Measurements from ENCODE around the gene MXI1. TPM values are rescaled to one million over a fixed set of nuclear protein-coding genes. Genes with fewer than 3 reads are reported as not detected.
"Not testable (repeated sequence)": the region's sequence is repeated elsewhere in the genome, so short reads cannot be mapped to it uniquely, and the experiment has no call there.

MXI1 gene
- total RNA-seq, 1 experiment from 2014 or later: 8.4 TPM

DNA sequence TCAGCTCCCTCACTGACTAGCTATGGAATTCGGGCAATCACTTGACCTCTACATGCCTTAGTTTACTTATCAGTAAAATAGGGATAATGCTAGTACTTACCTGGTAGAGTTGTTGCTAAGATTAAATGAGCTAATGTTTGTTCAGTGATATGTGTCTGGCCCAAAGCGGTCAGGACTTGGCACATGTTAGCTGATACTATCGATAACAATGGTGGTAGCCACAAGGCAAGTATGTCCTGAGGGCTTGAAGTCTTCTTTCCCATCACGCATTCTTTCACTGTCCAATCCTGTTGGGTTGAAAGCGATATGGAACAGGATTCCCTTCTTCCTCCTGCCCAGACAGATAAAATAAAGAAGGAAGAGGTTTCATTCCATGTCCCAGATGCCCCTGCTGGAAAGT lies 25.5 kb upstream of the MXI1 start:
- Mint-ChIP-seq H3K9me3 (ENCODE audit: low read depth, unreplicated experiment) (no peaks in the 10 kb centered on the region), H3K27ac (ENCODE audit: unreplicated experiment) (no peak overlapping the region), H3K4me1 (ENCODE audit: low read depth, unreplicated experiment) (no peaks in the 10 kb centered on the region), H3K27me3 (ENCODE audit: unreplicated experiment) (no peaks in the 10 kb centered on the region), H3K4me3 (ENCODE audit: low read depth, unreplicated experiment) (no peak overlapping the region), H3K36me3 (ENCODE audit: insufficient read depth, unreplicated experiment) (no peaks in the 10 kb centered on the region)
- TF ChIP-seq, protein P1, sequence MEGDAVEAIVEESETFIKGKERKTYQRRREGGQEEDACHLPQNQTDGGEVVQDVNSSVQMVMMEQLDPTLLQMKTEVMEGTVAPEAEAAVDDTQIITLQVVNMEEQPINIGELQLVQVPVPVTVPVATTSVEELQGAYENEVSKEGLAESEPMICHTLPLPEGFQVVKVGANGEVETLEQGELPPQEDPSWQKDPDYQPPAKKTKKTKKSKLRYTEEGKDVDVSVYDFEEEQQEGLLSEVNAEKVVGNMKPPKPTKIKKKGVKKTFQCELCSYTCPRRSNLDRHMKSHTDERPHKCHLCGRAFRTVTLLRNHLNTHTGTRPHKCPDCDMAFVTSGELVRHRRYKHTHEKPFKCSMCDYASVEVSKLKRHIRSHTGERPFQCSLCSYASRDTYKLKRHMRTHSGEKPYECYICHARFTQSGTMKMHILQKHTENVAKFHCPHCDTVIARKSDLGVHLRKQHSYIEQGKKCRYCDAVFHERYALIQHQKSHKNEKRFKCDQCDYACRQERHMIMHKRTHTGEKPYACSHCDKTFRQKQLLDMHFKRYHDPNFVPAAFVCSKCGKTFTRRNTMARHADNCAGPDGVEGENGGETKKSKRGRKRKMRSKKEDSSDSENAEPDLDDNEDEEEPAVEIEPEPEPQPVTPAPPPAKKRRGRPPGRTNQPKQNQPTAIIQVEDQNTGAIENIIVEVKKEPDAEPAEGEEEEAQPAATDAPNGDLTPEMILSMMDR (IDR thresholded peaks at IDR 0.05; ENCODE audit: unreplicated experiment): no peak
- BruUV-seq (replicated peaks): no TSS peak
- intact Hi-C loops (cut with micrococcal nuclease; ENCODE audit: unreplicated experiment): no loop called here
- CTCF ChIA-PET: no interaction called here
- no peak for DNase-seq

GRCh38 chr10:110184398-110184797 lies 23.0 kb upstream of the MXI1 start:
- BruUV-seq (replicated peaks): no TSS peak
- no peaks in the 10 kb centered on the region for H3K27me3 Mint-ChIP-seq (ENCODE audit: unreplicated experiment)
- CTCF ChIA-PET: no interaction called here
- no peak for DNase-seq
- TF ChIP-seq, protein P1 (IDR thresholded peaks at IDR 0.05; ENCODE audit: unreplicated experiment): no peak
- no peak overlapping the region for H3K4me3 Mint-ChIP-seq (ENCODE audit: low read depth, unreplicated experiment)
- peaks cover 8% of the 10 kb centered on the region for H3K4me1 Mint-ChIP-seq (ENCODE audit: low read depth, unreplicated experiment)
- H3K9me3 Mint-ChIP-seq (ENCODE audit: low read depth, unreplicated experiment): no peaks in the 10 kb centered on the region
- intact Hi-C loops (cut with micrococcal nuclease; ENCODE audit: unreplicated experiment): no loop called here
- H3K36me3 Mint-ChIP-seq (ENCODE audit: insufficient read depth, unreplicated experiment): no peaks in the 10 kb centered on the region
- no peak overlapping the region for H3K27ac Mint-ChIP-seq (ENCODE audit: unreplicated experiment)

- H3K36me3 Mint-ChIP-seq (ENCODE audit: insufficient read depth, unreplicated experiment); intact Hi-C loops (cut with micrococcal nuclease; ENCODE audit: unreplicated experiment); CTCF ChIA-PET; H3K27me3 Mint-ChIP-seq (ENCODE audit: unreplicated experiment); H3K27ac Mint-ChIP-seq (ENCODE audit: unreplicated experiment); H3K9me3 Mint-ChIP-seq (ENCODE audit: low read depth, unreplicated experiment); H3K4me3 Mint-ChIP-seq (ENCODE audit: low read depth, unreplicated experiment); H3K4me1 Mint-ChIP-seq (ENCODE audit: low read depth, unreplicated experiment); DNase-seq; BruUV-seq (replicated peaks): not testable (repeated sequence)
These were observed 21.7 kb upstream of the MXI1 start for GRCh38 chr10:110185646-110186182.

DNA sequence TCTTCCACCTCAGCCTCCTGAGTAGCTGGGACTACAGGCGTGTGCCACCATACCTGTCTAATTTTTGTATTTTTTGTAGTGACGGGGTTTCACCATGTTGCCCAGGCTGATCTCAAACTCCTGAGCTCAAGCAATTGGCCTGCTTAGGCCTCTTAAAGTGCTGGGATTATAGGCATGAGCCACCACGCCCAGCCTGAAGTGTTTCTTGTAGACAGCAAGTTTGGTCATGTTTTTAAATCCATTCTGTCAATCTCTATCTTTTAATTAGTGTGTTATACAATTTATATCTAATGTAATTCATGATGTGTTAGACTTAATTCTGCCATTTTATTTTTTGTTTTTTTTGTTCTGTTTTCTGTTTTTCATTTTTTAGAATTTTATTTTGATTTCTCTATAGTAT lies 17.2 kb upstream of the MXI1 start:
- DNase-seq: no peak
- H3K9me3 Mint-ChIP-seq (ENCODE audit: low read depth, unreplicated experiment): no peaks in the 10 kb centered on the region
- CTCF ChIA-PET: interaction anchor here (0.6 kb wide), 1 partner anchor 58 kb away, joined by 4 read pairs; no protein-coding TSS in a partner anchor
- H3K36me3 Mint-ChIP-seq (ENCODE audit: insufficient read depth, unreplicated experiment): no peaks in the 10 kb centered on the region
- no peak overlapping the region for H3K27ac Mint-ChIP-seq (ENCODE audit: unreplicated experiment)
- intact Hi-C loops (cut with micrococcal nuclease; ENCODE audit: unreplicated experiment): no loop called here
- H3K27me3 Mint-ChIP-seq (ENCODE audit: unreplicated experiment): no peaks in the 10 kb centered on the region
- no TSS peak for BruUV-seq (replicated peaks)
- peaks cover 9% of the 10 kb centered on the region for H3K4me1 Mint-ChIP-seq (ENCODE audit: low read depth, unreplicated experiment)
- H3K4me3 Mint-ChIP-seq (ENCODE audit: low read depth, unreplicated experiment): no peak overlapping the region
- TF ChIP-seq, protein P1 (IDR thresholded peaks at IDR 0.05; ENCODE audit: unreplicated experiment): no peak

DNA sequence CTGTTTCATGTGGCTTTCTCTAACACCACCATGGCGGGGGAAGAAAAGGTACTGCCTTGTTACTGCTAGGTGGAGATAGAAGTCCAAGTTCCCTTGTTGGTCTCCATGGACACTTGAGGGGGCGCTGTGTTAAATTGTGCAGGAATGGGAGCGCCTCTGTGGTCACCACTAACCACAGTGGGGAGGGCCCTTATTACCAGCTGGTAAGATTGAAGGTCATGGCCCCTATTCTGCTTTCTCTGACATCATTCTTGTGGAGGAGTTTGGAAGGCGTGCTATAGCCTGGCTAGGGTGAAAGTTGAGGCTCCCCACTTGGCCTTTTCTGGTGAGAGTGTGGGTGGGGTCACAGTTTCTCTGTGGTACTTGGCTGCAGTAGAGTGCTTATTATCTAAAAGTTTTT lies 14.9 kb upstream of the MXI1 start:
- no TSS peak for BruUV-seq (replicated peaks)
- intact Hi-C loops (cut with micrococcal nuclease; ENCODE audit: unreplicated experiment): no loop called here
- TF ChIP-seq, protein P1 (IDR thresholded peaks at IDR 0.05; ENCODE audit: unreplicated experiment): no peak
- H3K27ac Mint-ChIP-seq (ENCODE audit: unreplicated experiment): no peak overlapping the region
- no peaks in the 10 kb centered on the region for H3K36me3 Mint-ChIP-seq (ENCODE audit: insufficient read depth, unreplicated experiment)
- DNase-seq: no peak
- CTCF ChIA-PET: no interaction called here
- no peak overlapping the region for H3K4me3 Mint-ChIP-seq (ENCODE audit: low read depth, unreplicated experiment)
- no peaks in the 10 kb centered on the region for H3K27me3 Mint-ChIP-seq (ENCODE audit: unreplicated experiment)
- H3K9me3 Mint-ChIP-seq (ENCODE audit: low read depth, unreplicated experiment): no peaks in the 10 kb centered on the region
- peaks cover 9% of the 10 kb centered on the region for H3K4me1 Mint-ChIP-seq (ENCODE audit: low read depth, unreplicated experiment)

Measured in Calu3 (cell line).